HT-29 (cell line): ENCODE data around the gene NRXN3. TPM values are rescaled to one million over a fixed set of nuclear protein-coding genes. Genes with fewer than 3 reads are reported as not detected.

Experiments used
- DNase-seq: peaks from one replicate; pipeline ENCODE4 v3.0.0-alpha.2; 2015; ENCODE audit warnings: low spot score
- total RNA-seq: library from RNA; depleted of rRNA; stranded (reverse); fragments of >200 nt; shearing (Covaris generic); gene quantifications from 2 replicates; pipeline ENCODE4 v1.2.3, GENCODE V29; 2014

NRXN3 gene
- total RNA-seq, 1 experiment from 2014 or later = not detected

DNA sequence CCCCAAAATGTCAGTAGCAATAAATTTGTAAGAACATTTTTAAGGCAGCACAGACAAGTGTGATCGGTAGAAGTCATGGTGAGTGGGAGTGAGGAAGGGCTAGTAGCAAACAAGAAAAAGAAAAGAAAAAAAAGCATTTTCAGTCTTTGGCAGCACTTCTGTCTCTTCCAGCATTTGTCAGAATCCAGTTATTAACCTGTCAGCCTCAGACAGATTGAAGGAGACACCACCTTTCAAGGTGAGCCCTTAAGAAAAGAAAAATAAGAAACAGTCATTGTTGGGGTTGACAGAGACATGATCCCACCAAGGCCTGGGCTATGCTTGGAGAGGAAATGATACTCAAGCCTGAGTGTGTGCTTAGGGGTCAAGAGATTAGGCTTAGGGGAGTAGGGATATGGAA lies 947.4 kb downstream of the NRXN3 start:
- DNase-seq = no peak

DNA sequence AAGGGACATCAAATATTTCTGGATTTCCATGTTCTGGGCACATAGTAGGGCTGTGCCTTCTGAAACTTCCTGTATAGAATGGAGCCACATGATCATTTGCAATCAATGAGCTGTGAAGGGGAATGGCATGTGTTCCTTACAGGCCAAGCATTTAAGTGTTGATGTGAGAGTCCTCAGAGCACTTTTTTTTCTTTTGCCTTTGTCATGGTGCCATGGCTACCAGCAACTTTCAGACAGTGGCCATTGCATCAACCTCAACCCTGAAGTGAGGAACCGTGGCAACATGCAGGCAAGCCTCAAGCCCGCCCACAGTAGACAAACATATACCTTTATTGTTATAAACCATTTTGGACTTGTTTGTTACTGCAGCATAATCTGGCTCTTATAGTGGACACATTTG lies 948.1 kb downstream of the NRXN3 start:
- DNase-seq = no peak

DNA sequence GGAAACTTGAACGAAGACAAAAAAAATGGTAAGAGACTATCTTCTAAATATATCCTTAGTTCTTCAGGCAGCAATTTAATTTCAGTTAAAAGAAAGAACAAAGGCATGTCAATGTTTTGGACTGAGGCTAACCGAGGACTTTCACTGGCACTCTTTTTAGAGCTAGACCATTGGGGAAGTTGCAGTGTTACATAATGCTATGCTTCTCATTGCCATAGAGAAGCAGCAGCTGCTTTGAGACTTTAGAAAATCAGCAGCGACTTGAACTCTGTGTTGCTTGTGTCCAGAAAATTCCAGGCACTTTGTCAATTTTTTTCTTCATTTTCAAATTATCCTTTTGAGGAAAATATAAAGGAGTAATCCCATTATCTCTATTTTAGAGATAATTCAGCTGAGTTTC lies 964.2 kb downstream of the NRXN3 start:
- DNase-seq = no peak

DNA sequence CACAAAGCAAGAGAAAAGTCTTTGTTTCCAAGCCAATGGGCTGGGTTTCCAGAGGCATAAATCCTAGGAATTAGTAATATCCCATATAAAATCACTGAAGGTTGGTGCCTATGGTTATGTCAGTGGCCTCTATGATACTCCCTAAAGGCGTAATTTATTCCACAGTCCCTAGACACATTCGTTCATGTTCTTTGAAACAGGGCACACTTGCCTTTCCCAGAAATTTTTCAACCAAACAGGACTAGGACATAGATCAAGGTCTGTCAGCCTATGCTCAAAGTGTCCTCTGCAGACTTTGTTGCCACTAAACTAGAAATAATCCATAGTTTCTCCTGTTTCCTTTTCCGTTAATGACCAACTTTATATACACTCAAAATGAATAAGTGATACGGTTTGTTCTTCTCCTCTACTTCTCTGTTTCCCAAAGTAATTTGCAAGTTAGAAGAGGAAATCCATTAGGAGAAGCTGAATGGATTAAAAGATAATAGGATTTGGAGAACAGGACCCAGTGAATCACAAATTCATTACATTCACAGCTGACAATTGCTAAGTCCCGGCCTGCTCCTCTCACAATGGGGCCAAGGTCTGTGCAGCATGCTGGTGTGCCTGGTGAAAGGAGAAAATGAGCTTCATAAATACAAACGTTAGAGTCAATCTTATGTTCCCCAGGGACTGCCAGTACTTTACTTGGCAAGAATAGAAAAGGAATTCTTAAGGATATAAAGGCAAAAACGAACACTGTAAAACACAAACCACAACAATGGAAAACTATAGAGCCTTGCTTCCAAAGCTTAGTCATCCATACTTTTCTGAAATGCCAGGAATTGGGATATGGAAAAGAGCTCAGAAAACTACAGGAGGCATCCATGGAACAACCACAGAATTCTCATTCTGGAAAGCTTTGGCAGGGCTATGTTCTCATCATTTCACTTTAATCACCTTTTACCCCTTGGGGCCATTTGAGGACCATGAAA lies 966.2 kb downstream of the NRXN3 start:
- DNase-seq = no peak

DNA sequence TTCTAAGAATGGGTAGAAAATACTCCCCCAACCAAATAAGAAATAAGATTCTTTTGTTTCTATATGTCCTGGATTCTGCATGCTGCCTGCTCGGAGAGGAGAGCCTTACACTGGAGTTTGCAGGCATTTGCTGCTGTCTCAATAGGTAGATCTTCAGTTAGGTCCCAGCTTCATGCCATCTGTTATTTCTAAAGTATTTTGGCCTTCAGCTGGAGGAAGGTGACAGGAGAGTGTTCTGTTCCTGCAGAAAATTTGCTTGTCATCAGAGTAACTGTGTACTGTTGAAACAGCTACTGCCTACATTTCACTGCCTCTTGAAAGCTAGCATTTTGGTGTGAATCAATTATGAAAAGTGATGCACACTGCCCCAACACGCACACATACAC lies 966.9 kb downstream of the NRXN3 start:
- no peak for DNase-seq

DNA sequence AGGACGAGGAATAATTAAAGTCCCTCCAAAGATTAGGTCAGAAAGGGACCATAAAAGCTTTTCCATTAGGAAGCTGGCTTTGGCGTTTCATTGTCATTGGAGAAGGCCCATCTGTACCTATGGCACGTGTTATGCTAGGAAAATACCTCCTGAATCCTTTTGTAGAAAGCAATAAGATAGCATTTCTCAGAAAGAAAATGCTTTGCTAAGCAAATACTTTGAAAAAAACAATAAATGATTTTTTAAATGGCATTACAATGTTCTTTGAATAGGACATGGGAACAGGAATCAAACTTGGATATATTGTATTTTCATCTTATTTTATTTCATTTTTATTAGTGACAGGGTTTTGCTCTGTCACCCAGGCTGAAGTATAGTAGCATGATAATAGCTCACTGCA lies 967.7 kb downstream of the NRXN3 start:
- DNase-seq = no peak

DNA sequence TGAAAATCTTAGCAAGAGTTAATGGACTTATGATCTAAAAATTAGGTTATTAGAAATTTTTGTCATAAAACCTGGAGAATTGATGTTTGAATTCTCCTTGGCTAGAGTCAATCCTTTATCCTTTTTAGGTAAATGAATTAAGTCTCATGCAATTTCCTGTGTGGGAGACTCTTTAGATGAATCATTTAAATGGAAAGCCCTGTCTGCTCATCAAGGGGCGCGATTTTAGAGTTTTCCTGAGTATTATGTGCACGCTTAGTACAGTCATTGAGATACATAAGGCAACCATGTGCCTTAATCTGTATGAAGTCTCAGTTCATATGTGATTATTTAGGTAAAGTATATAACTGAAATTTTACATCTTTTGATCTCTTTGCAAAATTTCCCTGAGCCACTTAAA lies 974.7 kb downstream of the NRXN3 start:
- DNase-seq = no peak

DNA sequence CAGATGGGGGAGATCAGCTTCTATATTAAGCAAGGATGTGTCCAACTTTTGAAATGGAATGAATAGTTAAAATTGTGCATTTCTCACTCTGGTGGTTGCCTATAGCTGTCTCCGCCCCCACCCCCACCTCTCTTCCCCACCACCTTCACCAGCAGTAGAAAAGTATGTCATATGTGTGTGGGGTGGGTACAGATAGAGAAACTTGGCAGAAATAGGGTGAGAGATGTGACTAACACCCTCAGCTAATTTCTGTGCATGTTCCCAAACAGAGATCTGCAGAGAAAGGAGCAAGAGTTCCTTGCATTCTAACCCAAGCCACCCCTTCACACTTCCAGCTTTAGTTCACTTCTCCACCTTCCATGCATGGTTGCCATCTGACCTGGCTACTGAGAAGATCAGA lies 980.1 kb downstream of the NRXN3 start:
- no peak for DNase-seq

DNA sequence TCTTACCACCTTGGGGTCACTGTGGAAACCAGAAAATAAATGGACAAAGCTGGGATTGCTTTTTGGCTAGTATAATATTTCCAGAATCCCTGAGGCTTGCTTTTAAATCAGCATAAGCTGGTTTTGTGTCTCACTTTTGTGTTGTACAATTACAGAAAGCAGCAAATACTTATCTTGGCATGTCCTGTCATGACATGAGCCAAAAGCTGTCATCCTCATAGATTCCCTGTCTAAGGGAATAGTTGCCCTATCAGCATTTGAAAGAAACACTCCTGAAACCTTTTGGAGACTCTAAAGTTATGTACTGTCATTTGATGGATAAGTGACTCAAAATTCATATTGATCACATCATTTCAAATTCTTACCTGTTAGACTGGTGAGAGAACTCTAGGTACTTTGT lies 987.2 kb downstream of the NRXN3 start:
- DNase-seq = no peak

DNA sequence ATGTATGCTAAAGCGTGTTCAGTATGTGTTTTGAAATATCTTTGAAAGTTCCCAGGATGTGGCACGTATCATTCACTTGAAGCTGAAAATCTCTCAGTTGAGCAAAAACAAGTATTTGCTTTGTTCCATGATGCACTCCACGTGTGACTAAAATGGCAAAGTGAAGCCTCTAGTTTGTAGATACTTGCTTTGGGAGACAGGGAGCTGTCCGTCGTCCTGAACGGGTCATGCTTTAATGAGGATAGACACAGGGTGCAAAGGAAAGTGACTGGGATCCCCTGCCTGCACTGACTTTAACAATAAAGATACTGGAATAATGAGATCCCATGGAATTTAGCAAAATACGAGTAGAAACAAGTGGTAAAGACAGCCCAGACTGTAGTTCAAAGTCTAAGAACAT lies 991.4 kb downstream of the NRXN3 start:
- DNase-seq = no peak

DNA sequence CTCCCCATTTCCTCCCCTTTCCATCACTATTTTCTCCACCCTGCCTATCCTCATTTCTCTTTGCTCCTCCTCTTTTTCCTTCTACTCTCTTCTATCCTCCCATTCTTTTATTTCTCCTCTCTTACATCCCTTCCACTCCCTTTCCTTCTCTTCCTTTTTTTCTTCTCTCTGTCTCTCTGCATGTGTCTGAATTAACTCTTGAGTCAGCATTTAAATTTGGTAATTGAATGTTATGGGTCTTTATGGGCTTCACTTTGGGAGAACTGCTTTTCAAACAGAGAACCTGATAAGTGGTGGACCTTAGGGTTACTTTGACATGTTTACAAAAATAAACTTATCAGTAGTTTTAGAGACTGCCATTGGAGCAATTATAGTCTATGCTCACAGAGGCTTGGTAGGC lies 992.7 kb downstream of the NRXN3 start:
- no peak for DNase-seq

DNA sequence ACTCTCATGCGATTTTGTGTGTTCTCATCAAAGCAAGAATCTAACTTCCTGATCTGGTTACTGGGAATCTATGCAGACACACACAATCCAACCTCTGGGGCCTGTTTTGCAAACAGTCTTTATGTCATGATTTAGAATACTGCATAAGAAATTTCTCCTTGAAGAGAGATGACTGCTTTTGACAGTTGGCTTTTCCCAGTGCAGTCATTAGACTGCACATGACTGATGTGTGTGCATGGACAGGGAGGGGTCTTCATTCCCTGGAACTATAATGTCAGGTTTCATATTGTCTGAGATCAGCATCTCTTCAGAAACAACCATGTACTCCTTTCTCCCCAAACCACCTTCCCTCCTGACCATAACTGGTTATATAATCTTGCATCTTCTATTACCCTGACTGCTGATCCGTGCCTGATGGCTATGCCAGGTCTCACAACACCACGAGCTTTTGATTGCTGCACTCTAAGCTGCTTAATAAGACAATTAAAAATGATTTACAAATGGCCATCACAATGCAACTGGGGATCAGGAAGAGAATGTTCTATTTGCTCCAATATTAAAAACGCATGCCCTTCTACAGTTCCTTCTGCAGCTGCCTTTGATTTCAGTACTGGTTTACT lies 995.4 kb downstream of the NRXN3 start:
- DNase-seq = no peak

DNA sequence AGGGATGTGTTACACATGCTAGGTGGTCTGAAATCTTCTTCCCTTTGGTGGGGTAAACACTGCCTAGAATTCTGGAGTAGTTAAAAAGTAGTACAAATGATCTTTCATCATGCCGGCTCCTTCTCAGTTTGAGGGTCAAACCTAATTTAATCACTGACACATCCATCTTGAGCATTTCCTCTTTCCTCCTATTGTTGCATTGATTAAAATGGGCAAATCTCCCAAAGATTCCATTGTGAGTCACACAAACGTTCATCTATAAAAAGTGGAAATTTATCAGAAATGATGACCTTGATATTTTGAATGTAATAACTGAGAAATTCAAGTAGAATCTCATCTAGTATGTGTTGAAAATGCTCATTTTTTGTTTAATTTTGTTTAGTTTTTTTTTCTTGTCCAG lies 996.0 kb downstream of the NRXN3 start:
- DNase-seq = no peak

DNA sequence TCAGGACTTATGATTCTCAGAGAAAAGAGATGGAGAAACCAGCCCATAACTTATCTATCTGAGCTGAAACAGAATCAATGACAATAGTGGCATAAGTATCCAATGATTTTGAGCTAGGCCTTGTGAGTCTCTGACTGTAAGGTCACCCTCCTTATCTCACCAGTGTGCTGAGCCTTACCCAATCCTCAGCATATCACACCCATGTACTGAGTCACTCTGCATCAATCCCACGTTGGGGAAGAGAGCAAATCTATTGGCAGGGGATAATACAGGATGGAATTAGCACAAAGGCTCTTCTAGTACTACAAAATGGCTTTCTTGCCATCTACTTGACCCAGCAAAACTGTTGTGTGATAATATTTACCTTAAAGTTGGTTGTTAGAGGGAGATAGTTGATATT lies 997.8 kb downstream of the NRXN3 start:
- no peak for DNase-seq

DNA sequence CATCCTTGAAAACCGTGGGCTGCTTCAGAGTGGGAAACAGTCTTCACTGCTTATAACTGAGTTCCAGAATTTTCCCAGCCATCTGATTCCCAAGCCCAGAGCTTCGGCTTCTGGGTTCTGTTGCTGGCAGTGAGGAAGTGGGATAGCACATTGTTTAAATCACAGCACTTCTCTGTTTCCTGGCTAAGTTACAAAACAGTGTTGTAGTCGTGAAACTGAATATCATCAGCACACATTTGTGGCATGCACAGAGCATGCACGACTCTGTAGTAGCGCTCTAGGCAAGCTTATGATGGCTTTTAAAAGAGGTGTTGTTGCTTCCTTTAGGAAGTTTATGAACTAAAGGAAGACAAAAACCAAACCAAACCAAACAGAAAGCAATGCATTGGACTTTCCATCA lies 1005.5 kb downstream of the NRXN3 start:
- no peak for DNase-seq

DNA sequence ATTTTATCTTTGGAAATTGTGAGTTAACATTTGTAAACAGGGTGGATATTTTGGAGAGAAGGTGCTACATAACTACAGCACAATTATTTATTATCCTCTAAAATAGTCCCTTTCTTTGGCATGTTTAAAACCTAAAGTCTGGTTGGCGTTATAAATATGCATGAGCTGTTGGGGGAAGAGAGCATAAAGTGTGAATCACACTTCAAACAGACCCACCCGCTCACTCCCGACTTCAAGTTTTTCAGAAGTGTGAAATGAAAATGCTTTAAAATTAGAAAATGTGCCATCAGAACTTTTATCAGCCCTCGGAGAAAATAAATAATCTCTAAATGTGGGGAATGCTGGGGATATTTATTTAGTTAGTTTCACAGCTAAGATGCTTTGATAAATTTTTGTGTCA lies 1006.9 kb downstream of the NRXN3 start:
- no peak for DNase-seq

DNA sequence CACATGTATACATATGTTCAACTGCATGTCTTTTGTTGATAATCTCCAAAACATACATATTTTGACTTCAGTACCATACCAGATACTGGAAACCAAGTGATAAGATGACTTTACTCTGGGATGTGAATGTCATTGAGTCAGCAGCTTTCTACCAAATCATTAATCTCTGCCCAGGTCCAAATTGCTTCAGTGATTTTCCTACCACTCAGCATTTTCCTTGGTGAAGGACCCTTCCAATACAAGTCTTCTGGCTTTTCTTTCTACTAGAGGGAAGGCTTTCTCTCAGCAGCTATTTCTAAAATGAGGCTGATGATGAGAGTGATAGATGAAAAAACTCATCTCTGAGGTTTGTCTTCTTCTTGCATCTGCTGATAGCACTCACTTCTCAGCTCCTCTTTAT lies 1008.5 kb downstream of the NRXN3 start:
- no peak for DNase-seq

DNA sequence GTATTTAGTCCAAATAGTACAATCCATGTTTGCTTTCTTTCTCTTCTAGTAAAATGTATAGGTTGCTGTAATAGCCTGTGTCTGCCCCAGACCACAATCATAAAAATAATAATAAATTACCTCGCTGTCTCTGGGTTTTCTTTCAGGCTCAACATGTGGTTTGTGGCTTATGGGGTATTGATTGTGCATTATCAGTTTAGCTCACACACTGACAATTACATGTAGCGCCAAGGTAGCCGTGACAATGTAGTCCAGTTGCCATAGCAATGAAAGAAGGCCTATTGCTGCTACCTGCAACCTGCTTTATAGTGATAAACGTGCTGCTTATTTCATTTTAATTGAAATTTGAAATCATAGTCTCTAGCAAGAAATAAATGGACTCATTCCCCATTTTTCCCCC lies 1009.8 kb downstream of the NRXN3 start:
- no peak for DNase-seq

DNA sequence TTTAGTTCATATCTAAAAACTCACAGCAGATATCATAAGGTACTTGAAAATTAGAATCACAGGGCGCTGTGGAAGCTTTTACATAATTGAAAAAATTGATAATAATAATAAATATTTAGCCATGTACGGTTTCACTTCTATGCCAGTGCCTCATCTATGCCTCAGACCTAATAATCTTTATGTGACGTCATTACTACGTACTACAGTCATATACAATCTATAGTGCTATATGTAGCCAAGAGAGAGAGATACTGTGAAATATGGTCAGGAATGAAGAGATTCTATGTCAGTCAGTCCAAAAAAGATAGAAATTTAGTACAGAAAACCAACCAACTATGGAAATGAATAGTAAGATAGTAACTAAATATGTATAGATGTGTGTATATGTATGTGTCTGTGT lies 1010.5 kb downstream of the NRXN3 start:
- DNase-seq = no peak

DNA sequence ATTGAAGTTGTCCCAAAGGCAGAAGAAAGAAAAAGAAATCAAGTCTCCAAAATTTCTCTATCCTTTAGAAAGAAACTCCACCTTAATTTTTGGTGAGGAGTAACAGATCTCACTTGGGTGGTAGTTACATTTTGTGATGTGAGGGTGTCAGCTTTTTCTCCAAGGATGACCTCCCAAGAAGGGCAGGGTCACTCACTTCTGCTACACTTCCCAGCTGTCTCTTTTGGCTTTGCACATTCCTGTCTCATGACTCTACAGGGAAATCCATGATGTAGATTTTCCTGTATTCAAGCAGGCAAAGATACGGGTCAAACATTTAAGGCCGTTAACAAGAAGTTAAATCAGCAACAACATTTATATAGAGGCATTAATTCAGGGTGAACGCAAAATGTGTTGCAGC lies 1016.4 kb downstream of the NRXN3 start:
- DNase-seq = no peak

DNA sequence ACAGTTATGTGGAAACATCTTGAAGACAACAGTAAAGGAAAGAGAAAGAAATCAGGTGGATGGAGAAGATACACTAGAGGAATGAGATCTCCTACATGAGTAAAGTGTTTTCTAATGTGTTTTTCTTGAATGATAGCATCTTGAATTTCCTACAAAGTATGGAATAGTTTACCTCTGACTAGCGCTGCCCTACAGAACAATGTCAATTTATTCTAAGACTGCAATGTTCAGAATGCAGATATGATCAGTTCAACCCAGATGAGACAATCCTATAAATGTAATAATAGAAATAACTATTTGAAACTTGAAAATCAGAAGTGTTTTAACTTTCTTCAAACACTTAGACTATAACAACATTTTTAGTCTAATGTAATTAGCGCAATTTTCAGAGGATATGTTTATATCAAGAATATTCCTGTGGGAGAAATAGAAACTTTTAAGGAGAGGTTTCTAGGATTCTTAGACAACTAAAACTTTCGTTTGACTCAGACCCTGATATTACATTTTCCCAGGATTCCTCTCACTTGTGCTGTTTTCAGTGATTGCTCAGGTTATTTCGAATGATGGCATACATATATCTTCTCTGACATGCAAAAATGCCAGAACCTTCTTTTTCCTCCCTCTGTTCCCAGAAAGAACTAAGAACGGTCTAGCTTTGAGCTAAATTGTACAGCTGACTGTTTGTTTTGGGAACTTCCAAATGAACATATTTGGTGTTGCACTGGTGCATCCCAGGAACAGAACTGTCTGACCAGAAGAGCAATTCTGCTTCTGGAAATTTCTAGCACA lies 1023.7 kb downstream of the NRXN3 start:
- no peak for DNase-seq

DNA sequence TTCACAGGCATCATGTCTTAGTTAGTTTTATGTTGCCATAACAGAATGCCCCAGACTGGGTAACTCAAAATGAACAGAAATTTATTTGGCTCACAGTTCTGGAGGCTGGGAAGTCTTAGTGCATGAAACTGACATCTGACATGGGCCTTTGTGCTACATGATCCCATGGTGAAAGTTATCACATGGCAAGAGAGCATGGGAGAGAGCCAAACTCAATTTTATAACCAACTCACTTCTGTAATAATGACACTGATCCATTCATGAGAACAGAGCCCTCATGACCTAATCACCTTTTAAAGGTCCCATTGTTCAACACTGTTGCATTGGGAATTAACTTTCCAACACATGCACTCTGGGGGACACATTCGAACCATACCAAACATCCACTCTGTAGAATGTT lies 1026.0 kb downstream of the NRXN3 start:
- no peak for DNase-seq

DNA sequence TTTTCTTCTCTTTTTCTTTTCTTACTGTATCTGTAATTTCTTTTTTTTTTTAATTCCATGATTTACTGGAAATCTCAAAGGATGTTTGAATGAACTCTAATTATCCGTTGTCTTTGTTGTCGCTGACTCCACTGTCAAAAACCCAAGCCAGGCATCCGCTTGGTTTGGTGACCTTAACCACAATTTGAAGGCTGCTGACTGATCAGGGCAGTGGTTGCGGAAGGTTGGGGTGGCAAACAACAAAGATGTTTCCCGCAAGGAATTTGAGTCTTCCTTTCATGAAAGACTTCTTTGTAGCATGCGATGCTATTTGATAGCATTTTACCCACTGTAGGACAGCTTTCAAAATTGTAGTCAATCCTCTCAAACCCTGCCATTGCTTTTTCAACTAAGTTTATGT lies 1027.3 kb downstream of the NRXN3 start:
- no peak for DNase-seq
